ENCODE measurements around the gene UPP1.
A peak's percentile ranks its signal among the peaks of the same experiment; 100 is the strongest.
"Not testable (repeated sequence)": the region's sequence is repeated elsewhere in the genome, so short reads cannot be mapped to it uniquely, and the experiment has no call there.

The UPP1 gene

DNA sequence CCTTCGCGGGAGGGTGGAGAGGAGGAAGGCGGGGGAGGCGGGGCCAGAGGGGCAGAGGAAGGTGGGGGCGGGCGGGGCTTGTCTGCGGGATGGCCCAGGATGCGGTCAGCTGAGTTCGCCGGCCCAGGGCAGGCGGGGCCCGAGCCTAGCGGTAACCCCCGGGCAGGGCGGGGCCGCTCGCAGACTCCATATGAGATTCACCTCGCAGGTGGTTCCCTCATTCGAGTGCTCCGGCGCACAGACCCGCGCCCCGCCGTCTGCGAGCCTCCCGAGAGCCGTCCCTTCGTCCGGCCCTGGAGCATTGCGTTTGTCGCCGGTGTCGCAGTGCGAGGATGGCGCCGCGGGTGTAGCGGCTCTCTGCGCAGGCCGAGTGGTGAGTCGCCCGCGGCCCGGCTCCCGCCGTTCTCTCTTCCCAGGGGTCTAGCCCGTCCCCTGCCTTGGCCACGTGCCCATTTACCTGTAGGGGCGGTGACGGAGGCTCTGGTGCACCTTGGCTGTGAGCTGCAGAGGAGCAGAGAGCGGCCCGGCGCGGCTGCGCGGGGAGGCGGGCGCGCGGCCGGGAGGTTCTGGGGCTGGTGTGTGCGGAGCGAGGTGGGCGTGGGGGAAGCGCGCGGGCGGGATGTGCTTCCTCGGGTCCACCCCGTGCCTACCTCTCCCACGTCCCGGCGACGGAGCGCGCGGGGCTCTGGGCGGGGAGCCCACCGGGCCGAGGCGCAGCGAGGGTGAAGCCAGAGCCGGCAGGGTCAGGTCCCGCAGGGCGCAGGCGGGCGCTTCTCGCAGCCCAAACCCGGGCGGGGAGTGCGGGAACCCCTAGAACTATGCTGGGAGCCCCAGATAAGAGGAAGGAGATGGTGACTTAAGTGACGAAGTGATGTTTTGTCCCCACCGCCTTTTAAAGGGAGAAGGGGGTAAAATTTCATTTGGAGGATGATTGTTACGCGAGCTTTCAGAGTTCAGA, at the start of gene UPP1:
Gene UPP1 (plus strand): TSS at position 220 of the 958 bp plus-strand sequence. CDS start 5,519 bp downstream, outside the sequence.
- no peak for DNase-seq (ENCODE audit: low read depth)

DNA sequence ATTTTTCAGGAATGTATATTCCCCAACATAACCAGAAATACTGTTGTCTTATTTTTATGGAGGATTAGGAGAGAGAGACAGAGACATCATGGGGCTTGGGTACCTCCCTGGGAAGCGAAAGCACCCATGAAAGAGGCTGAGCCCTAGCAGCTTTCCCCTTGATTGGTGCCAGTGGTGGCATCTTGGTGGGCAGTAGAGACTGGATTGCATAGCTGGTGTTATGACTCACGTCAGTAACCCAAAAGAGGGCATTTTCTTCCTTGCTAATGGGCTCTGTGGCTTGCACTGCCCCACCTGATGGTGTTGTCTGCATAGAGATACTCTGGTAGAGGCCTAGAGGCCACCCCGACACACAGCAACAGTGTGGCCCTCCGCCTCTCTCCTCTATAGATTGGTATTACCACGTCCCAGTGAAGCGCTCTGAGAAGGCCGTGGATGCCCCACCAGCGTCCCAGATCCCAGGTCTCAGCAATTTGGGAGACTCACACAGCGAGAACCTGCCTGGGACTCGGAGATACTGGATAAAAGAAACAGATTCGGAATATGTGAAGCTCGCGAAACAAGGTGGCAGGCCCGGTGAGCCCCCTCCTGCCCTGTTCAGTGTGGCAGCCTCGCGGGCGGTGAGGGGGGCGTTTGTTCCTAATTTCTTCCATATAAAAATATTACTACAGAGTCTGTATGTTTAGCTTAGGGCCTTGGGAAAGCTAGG, 48.0 kb upstream of the UPP1 start:
- DNase-seq (ENCODE audit: low read depth), result no peak

DNA sequence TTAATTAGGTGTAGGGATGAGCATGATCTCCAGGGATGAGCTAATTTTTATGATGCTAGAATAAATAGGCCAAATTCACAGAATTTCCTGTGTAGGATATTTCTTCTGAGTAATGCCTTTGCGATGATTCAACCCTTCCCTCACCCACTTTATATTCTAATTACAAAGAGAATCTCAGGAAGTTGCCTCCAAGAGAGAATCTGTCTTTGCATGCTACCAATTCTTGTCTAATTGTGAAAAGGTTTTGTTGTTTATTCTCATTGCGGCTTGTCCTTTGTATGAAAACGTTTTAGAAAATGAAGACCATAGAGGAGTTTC, 47.5 kb upstream of the UPP1 start:
- peak; percentile 30 for DNase-seq (ENCODE audit: low read depth)

DNA sequence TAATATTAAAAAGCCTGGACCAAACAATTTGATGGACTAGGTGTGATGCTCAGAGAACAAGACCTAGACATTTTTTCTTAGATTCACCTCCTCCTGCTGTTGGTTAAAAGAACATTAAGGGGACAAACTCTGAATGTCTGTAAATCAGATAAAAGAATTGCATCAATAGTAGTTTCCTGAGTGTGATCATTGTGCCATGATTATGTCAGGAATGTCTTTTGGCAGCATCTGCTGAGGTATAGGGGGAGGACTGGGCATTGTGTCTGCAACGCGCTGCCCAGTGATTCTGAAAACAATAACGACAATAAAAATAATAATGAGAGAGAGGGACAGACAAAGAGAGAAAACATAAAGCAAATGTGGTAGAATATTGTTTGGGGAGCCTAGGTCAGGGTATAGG, 46.8 kb upstream of the UPP1 start:
- DNase-seq (ENCODE audit: low read depth), result no peak

DNA sequence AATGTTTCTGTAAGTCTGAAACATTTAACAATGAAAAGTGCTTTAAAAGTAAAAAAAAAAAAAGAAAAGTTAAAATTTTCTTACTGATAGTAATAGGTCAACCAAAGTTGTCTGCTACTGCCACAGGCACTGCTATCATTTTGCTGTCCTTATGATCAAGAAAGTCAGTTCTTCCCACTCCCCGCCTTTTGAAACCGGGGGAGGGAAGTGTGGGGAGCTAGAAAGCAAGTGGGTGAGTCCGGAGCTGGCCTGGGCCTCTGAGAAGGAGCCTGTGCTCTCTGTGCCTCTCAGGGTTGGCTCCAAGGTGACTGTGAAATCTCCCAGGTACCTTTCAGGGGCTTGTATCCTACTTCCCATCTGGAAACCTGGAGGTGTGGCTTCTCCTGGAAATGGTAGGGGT, 46.4 kb upstream of the UPP1 start:
- no peak for DNase-seq (ENCODE audit: low read depth)

DNA sequence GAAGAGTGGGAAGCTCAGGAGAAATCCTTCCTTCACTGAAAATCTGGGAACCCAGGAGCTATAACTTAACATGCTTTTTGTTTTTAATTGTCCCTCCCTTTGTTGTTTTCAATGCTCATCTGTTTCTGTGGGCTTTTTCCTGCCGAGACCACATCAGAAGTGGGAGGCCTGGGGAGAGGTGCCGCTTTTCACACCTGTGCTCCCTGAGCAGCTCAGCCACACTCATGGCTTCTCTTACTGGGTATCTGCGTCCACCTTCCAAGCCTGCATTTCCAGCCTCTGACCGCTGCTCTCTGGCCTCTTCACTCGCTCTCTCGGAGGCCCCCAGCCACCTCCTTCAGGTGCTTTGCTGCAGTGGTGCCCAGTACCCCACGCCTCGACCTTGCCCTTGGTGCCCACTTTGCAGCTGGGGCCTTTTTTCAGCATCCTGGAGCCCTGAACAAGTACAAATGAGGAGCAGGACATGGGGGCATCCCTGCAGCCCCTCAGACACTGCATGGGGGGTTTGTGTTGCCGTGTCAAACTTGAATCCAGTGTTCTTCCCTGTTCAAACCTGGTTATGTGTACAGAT, 43.8 kb upstream of the UPP1 start:
- no peak for DNase-seq (ENCODE audit: low read depth)

DNA sequence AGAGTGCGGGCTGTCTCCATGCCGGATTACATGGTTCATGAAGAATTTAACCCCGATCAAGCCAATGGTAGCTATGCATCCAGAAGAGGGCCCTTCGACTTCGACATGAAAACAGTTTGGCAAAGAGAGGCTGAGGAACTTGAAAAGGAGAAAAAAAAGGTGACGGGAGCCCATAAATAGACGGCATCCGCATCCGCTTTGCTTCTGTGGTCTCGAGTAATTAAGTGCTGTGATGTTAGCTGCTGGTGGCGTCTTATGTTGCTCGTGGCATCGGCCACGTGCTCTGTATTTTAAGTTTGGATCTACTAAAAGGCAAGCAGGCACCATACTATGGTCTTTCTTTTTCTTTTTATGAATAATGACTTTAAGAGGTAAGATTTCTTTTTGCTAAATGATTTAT, 42.6 kb upstream of the UPP1 start:
- no peak for DNase-seq (ENCODE audit: low read depth)

DNA sequence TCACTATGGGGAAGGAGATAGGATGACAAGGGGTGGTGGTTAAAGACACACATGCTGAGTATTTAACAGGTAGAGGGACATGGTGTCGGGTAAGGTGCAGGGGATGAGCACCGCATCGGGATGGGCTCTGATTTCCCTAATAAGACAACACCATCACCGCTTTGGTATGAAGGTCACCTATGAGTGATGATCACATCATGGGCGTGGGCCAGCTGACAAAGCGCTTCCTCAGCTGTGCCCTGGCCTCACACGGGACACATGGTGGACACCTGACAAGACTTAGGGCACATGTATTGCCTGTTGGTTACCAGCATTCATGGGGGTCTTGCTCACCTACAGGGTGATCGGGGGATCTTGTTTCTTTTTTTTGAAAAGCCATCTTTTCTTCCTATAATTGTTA, 41.0 kb upstream of the UPP1 start:
- DNase-seq (ENCODE audit: low read depth), result no peak

DNA sequence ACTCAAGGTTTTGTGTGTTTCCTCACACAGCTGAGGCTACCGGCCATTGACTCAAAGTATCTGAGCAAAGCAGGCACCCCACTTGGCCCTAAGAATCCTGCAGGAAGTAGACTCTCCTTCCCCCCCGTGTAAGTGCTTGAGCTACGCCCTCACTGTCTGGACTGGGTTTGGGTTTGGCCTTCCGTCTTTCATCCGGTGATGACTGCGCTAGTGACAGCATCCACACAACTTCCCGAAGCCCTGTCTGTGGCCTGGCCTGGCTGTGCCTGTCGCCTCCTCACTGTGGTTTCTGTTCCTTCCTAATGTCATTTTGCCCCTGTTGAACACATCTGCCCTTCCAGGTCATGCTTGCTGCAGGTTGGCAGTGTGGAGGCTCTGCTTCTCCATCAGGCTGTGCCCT, 39.2 kb upstream of the UPP1 start:
- DNase-seq (ENCODE audit: low read depth), result no peak

DNA sequence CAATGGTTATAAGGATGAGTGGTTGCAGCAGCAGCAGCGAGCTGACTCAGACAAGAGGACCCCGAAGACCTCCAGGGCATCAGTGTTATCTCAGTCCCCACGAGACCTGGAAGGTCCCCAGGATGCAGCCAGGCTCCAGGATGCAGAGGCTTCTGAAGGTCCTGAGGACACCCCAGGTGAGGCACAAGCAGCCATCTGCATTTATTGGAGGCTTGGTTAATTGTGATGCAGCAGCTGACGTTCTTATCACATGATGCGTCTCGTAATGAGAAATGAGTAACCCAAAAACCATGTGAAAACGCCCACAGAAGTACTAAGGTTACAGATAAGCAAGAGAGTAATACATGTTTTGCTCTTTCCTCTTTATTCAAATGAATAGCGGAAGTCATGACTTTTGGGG, 36.3 kb upstream of the UPP1 start:
- DNase-seq (ENCODE audit: low read depth), result no peak

DNA sequence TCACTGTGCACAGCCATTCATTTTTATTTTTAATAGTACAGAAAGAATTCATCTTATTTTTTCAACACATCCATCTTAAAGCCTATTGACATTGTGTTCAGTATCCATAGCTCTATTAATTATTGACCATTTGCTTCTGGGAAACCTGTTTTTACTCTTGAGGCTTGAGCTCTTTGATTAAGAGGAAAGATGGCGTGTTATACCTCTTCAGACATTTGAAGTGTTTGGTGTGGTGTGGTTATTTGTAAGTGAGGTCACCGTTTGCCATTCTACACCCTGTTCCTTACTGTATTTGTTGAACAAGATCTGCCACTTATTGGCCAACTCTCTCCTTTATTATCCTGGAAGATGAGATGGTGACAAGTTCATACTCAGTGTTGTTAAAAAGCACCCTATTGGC, 35.3 kb upstream of the UPP1 start:
- DNase-seq (ENCODE audit: low read depth), result no peak

DNA sequence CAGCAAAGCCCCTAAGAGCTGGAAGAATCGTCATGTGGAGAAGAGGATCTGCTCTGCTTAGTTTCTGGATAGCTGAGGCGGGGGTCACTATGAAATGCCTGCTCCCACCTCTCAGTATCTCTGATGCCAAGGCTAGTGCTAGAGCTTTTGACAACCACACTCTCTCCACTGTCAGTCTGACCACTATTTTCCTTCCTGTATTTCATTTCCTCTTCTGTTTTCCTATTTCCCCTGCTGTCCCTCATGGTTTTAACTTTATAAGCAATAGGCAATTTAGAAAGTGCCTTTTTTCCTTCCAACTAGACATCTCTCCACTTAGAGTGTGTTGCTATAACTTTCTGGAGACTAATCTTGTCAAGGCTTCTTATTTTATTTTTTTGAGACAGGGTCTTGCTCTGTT, 30.1 kb upstream of the UPP1 start:
- no peak for DNase-seq (ENCODE audit: low read depth)

DNA sequence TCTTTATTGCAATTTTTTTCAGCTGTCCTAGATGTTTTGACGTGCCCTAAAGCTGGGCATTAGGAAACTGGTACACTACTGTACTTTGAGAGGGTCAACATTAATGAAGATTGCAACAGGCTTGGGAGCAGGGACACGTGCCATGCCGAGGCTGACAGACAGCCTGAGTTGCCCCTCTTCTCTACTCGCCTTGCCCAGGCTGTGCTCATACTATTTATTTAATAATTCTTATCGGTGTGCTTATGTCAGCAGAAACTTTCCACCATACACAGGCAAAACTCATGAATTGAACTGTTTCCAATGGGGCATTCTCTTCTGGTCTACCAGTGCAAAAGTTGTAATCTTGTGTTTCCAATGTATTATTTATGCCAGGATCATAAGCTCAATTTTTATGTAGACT, 29.4 kb upstream of the UPP1 start:
- no peak for DNase-seq (ENCODE audit: low read depth)

DNA sequence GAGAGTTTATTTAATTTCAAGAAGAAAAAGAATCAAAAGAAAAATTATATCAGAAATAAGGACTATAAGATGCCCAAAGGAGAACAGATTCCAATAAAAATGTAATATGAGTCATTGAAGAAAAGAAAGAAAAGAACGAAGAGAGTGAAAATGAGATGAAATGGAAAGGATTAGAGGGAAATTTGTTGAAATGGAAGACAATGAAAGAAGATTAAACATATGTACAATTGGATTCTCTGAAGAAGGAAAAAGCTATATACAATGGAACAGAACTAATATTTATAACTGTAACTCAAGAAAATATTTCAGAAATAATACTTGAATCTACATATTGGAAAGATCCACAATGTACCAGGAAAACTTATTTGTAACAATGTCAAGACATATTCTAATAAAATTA, 25.1 kb upstream of the UPP1 start:
- no peak for DNase-seq (ENCODE audit: low read depth)

DNA sequence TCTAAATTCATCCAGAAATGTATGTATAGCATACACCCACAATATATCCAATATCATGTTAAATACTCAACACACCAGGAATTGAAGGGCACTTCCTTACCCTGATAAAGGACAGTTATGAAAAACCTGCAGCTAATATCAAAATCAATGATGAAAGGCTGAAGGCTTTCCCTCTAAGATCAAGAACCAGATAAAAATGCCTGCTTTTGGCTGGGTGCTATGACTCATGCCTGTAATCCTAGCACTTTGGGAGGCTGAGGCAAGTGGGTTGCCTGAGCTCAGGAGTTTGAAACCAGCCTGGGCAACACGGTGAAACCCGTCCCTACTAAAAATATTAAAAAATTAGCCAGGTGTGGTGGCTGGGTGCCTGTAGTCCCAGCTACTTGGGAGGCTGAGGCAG, 21.6 kb upstream of the UPP1 start:
- no peak for DNase-seq (ENCODE audit: low read depth)

DNA sequence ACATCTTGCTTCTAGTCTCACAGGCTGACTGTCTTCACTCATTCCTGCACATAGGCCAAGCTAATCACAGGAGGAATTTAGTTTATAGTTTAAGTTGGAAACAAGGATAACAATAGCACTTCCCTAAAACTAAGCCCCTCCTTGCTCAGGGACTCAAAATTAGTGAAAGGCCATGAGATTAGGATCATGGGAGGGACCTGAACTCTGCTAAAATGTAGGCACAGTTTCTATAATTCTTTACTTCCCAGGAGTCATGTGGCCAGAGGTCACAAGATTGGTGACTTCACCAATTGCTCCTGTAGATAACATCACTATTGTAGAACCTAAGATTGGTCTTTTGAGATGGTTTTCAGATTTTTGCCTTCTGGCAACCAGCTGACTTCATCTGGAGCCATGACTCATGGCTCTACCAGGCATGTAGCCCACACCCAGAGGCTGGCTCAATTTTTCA, 14.8 kb upstream of the UPP1 start:
- no peak for DNase-seq (ENCODE audit: low read depth)

DNA sequence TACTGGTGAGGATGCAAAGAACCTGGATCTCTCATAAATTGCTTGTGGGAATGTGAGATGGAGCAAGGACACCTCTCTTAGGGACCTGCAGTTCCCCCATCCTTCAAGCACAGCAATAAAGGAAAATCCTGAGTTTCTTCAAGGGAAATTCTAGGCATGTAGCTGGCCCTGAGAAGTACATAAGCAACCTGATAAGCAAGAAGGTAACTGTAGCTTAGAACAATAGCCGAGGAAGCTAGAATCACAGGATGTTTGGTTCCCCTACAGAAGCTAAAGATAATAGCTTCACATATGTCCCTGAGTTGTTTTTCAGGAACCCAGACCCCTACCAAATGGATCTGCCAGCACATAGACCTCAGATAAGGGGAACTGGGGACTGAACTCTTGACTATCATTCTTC, 11.6 kb upstream of the UPP1 start:
- DNase-seq (ENCODE audit: low read depth), result no peak

DNA sequence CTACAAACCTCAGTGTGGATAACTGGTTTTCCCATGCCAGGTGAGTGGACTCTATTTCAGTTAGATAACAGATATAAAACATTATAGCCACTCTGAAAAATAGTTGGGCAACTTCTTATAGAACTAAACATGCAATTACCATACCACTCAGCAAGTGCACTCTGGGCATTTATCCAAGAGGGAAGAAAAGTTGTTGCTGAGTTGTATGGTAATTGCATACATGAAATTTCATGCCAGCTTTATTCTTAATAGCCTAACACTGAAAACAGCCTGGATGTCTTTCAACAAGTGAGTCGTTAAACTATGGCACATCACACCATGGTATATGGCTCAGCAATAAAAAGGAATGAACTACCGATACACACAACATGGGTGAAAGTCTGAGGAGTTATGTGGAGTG, 10.6 kb upstream of the UPP1 start:
- no peak for DNase-seq (ENCODE audit: low read depth)

DNA sequence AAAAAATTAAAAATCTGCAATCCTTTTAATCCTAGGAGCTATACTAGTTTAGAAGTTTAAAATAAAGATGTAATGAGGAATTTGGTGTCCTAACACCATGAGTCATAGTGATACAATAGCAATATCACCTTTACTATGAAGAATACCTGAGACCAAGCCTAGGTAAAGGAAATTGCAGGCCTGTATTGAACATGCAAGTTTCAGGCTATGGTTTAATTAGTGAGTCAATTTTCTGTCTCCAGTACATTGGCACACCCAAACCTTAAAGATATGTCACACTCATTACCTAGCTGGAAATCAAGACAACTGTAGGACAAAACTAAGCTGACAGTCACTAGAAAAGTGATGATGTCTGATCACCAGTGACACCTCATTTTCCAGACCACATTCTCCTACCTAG, 6.7 kb upstream of the UPP1 start:
- DNase-seq (ENCODE audit: low read depth), result not testable (repeated sequence)

DNA sequence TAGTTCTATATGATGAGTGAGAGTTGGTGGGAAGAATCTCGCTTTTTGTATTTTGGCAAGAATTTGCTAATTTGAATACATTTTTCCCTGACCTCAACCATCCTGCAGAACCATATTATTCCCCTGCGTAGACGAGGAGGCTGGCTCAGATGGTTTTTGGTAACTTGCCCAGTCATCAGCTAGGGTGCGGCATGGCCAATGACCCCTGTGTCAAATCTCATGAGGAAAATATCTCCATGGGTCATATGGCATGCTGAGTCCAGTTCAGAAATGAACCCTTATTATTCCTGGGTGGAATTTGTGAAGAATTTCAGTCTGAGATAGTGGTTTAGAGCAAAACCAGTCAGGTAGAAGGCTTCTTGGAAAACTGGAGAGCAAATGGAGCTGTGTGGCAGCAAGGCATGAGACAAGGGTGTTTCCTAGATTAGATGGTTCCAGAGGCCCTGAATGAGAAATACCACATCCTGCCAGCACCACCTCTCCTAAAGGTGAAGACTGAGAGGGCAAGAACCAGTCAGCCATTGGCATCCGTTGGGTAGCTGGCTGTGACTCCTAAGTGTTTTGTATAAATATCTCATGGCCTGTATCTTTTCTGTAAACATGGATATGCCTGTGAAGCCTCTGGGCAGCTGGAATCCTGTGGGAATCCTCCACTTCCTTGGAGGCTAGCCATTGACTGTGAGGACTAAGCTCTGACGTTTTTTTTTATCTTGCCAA, 5.8 kb upstream of the UPP1 start:
- no peak for DNase-seq (ENCODE audit: low read depth)

DNA sequence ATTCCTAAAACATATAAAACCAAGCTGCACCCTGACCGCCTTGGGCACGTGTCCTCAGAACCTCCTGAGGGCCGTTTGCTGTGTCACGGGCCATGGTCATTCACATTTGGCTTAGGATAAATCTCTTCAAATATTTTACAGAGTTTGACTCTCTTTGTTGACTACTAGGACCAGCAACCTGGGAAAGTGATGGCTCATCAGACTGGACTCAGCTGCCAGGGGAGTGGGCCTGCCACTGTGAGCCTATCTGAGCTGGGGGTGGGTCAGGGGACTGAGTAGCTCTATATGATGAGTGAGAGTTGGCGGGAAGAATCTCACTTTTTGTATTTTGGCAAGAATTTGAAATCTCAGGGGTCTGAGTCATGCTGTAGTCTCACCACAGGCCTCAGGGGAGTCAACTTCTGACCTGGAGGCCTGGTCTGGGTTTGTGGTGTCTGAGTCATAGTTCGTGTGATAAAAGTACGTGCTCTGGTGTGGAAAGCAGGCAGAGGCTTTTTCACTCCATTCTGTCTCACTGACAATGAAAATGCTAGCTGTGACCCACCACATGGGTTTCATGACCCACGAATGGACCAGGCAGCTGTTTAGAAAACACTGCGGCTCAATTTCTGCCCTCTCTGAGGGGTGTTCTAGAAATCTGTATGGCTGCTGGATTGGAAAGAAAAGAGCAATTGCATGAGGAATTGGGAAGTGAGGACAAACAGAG, 4.2 kb upstream of the UPP1 start:
- DNase-seq (ENCODE audit: low read depth), result peak; percentile 95

DNA sequence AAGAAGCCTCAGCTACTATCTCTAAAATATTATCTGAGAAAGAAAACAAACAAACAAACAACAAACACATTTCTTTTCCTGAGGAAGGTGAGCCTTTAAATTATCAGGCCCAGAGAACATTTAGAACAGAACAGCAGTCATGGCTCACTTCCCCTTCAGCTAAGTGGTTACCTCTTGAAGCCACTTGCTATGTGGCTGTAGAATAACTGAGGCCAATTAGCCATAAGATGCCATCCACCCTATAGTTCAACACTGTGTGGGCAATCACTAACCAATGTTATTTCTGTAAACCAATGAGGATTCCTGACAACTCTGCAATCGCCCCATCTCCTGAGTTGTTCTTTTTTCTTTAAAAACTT, 3.7 kb upstream of the UPP1 start:
- no peak for DNase-seq (ENCODE audit: low read depth)

All from GM04503 (cell line).